Posterior cingulate gyrus (tissue), 11 donors: ENCODE results near the gene SUSD2.

Experiments
- DNase-seq, 10 donors: peaks; one replicate each; pipeline versions ENCODE4 v3.0.0 to v3.0.0-alpha.2; 2020 to 2021; ENCODE audit warnings: mixed read lengths in 3 of 10
- intact Hi-C: fragments of 100-400 bp; cut with DNase I; formaldehyde crosslinking; loops from one replicate; pipeline ENCODE4 v1.15.1; 2023

SUSD2 gene

DNA sequence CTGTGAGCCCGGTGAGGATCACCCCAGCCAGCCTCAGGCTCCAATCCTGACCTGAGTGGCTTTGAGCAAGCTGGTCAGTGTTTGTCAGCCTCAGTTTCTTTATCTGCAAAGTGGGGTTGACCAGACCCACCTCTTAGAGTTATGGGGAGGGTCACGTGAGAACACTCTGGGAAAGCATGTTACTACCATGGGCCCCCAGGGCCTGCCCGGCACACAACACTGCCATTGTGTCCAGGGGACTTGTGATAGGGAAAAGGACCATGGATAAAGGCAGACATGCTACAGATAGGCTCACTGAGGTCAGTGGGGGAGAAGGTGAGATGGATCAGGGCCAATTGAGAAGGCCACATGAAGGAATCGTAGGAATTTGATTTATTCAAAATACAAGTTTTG, 32.1 kb upstream of the SUSD2 start:
- intact Hi-C loops, result no loop called here
- DNase-seq, result no peak

DNA sequence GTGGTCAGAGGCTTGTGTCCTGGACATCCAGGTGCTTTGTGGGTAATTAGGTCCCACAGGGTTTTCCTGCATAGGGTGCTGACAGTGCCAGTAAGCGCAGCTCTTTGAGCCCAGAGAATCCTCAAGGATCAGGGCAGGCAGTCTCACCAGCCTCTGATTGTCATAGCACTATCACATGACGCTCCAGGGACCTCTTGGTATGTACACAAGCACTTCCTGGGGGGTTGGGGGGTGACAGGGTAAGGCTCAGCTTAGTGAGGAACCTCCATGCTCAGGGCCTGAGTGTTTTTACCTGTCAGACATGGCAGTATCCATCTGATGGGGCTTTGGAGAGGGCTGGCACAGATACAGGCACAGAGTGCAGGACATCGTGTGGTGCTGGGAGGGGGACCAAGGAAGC, 27.9 kb upstream of the SUSD2 start:
- intact Hi-C loops, result no loop called here
- DNase-seq, result no peak

DNA sequence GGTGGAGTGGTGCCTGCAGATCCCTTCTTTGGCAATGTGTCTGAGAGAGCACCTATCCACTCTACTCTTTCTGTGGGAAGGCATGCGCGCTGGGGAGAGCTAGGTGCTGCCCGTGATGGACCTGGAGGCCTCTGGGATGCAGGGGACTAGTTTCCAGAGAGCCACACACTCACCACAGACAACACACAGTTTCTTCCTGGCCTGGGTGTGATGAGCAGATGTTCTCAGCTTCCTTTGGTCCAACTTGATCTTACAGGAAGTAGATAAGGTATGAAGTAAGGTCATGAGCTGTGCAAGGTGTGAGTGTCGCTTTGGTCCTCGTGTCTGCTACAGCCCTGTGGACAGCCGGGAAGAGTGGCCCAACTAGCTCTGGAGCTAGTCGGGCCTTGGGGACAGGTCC, 27.3 kb upstream of the SUSD2 start:
- no peak for DNase-seq
- intact Hi-C loops, result no loop called here

GRCh38 chr22:24154826-24155225, 26.5 kb upstream of the SUSD2 start:
- DNase-seq, result no peak
- intact Hi-C loops, result loop anchor here (5.0 kb wide), 1 partner anchor 48 kb away; no protein-coding TSS in a partner anchor

DNA sequence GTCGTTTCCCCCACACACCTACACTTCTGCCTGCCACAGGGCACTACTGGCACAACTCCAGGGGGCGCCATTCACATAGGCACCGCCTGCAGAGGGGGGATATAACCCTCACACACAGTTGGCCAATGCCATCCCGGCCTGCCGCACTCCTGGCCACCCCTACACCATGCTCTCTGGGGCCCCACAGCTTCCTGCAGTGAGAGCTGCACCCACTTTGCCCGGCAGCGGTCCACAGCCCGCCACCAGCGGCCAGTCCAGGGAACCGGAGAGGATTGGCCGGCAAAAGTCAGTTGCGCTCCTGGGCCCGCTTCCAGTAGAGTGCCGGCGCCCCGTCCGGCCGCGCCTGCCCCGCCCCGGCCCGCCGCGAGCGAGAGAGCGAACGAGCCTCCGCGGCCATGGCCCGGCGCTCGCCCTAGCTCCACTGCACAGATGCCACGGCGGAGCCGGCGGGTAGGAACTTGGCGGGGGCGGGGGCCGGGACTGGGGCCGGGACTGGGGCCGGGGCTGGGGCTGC, 25.6 kb upstream of the SUSD2 start:
- peak; percentile 33 to 93 (median 65) for DNase-seq
- intact Hi-C loops, result loop anchor here (5.0 kb wide), 1 partner anchor 48 kb away; no protein-coding TSS in a partner anchor

DNA sequence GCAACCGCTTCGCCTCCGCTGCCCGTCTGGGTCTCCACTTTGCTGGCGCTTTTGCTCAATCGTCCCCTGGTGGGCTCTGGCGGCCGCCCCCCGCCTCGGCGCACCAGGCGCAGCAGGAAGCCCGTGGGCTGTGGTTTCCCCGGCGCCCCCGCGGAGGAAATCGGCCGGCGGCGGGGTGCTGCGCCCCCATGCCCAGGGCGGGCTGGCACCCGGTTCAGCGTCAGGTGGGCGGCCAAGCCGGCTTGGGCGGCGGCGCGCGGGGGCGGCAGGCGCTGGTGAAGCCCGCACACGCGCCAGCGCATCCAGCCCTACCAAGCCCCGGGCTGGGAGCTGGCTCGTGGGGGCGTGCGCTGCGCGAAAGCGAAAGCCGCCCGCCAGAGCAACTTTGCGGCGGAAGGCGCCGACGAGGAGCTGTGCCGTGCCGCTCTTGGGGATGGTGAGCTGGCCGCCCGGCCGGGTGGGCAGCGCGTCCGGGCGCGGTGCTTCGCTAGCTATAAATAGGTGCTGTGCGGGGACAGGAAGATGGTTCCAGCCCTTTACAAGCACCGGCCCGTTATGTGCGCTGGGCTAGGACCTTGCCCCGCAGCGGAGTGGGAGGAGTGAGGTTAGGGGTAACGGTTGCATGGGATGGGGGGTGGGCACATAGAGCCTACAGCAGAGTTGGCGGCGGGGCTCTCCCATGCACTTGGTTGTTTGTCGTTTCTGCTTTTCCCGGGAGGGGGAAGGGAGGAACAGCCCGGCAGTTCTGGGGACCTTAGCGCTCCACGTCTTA, 25.0 kb upstream of the SUSD2 start:
- peak in 2 of 10 donors; percentile 30 to 91 for DNase-seq

DNA sequence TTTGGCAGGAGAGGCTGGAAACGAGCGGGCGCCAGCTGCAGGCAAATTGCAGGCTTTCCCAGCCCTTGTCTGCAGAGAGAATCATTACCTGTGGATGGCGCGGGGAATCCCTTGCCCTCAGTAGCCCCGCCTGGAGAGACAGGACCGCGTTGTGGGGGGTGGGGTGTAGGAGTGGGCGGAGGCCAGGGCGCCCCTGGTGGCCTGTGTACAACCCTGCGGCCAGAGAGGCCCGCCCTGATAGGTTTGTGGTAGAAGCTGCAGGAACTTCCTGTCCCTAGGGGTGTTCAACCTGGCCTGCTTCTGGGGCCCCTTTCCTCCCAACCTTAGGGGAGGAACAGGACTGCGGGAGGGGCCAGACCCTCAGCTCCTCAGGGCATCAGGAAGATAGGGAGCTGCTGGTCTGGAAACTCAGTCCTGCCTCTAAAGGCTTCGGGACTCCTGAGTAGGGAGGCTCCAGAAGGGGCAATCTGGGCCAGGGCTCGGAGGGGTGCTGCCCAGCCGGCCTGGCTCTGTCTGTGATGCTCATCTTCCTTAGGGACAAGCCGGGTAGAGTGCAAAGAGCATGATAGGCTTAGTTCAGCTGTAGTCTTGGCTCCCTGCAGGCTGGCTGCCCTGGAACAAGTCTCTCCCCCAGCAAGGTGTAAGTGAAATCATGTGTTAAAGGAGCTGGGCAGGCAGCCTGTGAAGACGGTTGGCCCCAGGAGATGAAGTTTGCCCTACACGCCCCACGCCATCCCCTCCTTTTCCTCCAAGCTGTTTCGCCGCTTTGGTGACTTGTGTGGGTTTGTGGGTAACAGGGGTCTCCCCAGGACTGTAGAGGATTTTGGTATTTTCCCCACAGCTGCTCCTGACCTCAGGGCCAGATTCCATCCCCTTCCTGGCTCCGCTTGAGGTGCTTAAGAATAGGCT, 24.1 kb upstream of the SUSD2 start:
- intact Hi-C loops, result loop anchor here (5.0 kb wide), 1 partner anchor 50 kb away; no protein-coding TSS in a partner anchor
- peak; percentile 33 to 93 (median 62) for DNase-seq

More for the DNA sequence above, 25.0 kb upstream of the SUSD2 start:
- intact Hi-C loops, result loop anchor here (5.0 kb wide), 1 partner anchor 49 kb away; no protein-coding TSS in a partner anchor

DNA sequence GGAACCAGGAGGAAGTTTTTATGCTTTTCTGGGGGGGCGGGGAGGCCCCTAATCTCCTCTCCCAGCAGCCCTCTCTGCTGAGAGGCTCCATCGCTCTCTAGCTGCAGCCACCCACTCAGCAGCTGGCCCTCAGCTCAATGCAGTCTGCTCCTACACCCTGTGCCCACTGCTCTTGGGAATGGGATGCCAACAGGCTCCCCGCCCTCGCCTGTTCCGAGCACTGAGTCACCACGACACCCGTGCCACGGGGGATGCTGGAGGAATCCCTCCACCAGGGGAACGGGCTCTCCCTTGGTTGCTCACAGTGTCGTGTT, 23.5 kb upstream of the SUSD2 start:
- DNase-seq, result peak; percentile 20 to 97 (median 80)
- intact Hi-C loops, result loop anchor here (5.0 kb wide), 1 partner anchor 50 kb away; no protein-coding TSS in a partner anchor

DNA sequence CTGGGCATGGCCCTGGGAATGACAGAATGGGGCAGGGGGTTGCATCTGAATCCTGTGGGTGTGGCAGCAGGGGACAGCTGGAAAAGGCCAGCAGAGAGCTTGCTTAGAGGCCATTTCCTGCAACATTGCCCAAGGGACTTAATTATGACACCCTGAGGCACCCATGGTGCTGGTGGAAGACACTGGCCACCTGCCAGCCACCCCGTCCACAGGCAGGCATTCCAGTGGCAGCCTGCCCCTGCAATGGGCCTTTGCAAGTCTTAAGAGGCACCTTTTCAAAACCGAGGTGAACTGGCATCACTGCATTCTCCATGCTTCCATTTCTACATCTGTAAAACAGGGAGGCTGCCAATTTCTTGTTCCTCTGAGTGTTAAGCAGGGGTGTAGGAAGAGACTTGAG, 21.6 kb upstream of the SUSD2 start:
- no peak for DNase-seq
- intact Hi-C loops, result loop anchor here (5.0 kb wide), 1 partner anchor 52 kb away; no protein-coding TSS in a partner anchor

GRCh38 chr22:24160546-24160945, 20.7 kb upstream of the SUSD2 start:
- intact Hi-C loops, result no loop called here

DNA sequence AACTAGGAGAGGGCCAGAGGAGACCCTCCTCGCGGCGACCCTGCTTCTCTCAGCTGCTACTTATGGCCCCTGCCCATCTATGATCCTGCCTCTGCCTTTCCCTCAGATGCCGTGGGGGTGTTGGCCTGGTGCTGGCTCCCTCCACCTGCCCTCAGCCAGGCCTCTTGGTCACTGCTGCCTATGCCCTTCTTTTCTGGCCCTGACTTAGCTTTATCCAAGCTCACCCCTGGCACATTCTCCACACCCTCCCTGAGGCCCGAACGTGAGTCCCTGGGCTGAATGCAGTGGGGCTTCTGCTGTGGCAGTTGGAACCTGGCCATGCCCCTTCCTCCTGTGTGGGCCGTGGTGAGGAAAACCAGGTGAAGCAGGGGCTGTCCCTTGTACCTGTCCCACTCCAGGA, 19.8 kb upstream of the SUSD2 start:
- intact Hi-C loops, result no loop called here
- DNase-seq, result no peak

More at GRCh38 chr22:24160546-24160945, 20.7 kb upstream of the SUSD2 start:
- DNase-seq, result no peak

- no peak for DNase-seq
- intact Hi-C loops, result no loop called here
Measured at GRCh38 chr22:24161909-24162308, 19.4 kb upstream of the SUSD2 start.

DNA sequence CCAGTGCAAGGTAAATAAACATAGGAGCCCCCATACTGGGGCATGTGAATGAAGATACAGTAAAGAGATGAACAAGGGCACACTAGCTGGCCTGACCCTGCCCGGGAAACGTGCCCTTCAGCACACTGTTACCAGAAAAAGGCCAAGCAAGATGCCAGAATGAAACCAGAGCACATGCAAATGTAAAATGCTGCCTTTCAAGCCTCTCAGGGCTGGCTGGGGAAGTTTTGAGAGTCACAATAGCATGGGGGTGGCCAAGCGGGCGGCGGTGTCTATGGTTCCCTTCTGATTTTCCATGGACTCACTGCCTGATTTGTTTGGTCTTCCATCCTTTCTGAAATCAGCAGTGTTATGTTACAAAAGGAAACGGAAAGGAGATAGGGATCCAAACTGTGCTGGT, 18.9 kb upstream of the SUSD2 start:
- intact Hi-C loops, result no loop called here

DNA sequence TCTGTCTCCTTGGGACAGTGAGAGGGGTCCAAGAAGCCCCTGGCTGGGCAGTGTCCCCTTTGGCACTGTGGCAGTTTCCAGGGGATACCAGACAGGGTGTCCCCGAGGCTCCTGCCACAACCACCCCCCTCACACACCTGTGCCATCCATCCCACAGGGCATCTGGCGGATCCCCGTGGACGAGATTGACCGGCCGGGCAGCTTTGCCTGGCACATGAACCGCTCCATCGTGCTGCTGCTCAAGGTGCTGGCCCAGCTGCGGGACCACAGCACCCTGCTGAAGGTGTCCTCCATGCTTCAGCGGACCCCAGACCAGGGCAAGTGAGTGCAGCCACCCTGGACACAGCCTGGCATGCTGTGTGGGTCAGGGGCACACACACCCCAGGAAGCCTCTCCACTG, 17.0 kb upstream of the SUSD2 start:
- intact Hi-C loops, result no loop called here
- DNase-seq, result no peak

More for the DNA sequence above, 18.9 kb upstream of the SUSD2 start:
- DNase-seq, result no peak

DNA sequence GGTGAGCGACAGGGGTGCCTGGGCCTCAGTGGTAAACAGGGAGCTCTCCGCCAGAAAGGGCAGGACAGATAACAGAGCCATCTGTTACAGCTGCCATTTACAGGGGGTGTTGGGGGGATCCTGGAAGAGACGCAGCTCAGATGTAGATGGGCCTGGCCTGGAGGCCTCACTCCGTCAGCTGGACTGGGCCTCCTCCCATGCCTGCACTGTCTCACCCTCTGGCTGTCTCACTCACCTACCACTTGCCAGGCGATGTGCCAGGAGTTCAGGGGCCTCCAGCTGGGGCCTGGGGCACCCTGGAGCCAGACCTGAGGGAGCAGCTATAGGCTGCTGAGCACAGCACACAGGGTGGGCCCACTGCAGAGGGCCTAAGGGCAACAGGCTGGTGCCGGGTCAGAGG, 16.3 kb upstream of the SUSD2 start:
- intact Hi-C loops, result no loop called here

DNA sequence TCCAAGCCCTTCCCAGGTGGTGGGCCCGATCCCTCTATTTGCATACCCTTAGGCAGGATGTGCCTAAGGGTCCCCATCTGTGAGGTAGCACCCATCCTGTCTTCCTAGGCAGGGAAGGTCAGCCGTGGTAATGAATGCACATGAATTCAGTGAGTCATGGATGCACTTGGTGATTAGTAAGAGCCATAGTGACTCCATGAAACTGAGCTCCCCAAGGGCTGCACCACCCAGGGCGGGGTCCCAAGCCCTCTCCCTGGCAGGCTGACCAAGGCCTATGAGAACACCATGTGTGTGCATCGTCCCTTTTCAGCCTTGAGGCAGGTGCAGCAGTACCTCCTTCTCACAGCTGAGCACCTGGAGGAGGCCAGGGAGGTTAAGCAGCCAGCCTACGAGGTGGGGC, 15.6 kb upstream of the SUSD2 start:
- intact Hi-C loops, result no loop called here

More for the DNA sequence above, 16.3 kb upstream of the SUSD2 start:
- no peak for DNase-seq

GRCh38 chr22:24166811-24167210, 14.5 kb upstream of the SUSD2 start:
- no peak for DNase-seq
- intact Hi-C loops, result no loop called here

More for the DNA sequence above, 15.6 kb upstream of the SUSD2 start:
- no peak for DNase-seq

DNA sequence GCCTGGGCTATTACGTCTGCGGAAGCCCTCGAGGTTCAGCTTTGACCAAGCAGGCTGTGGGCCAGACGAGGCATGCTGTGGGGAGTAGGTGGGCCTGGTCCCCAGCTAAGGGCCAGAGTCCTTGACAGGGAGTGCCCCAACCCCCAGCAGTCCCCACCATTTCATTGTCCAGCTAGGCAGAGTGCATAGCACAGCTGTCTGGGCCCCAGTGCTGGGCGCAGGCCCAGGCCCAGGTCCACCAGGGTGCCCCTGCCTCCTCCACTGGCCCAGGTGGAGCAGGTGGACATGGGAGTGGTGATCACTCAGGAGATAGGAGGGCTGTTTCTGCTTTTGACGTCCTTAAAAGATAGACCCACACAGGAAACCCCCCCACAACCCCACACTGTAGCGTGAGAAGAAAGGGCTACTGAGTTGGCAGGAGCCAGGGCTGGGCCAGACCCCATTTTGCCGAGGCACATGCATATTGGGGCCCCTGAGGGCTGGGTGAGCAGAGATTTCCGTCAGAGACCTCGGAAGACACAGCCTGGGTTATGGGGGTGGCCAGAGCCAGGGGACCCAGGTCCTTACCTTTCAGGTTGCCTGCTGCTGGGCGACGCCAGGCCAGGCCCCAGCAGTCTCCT, 11.7 kb upstream of the SUSD2 start:
- intact Hi-C loops, result no loop called here
- DNase-seq, result no peak

DNA sequence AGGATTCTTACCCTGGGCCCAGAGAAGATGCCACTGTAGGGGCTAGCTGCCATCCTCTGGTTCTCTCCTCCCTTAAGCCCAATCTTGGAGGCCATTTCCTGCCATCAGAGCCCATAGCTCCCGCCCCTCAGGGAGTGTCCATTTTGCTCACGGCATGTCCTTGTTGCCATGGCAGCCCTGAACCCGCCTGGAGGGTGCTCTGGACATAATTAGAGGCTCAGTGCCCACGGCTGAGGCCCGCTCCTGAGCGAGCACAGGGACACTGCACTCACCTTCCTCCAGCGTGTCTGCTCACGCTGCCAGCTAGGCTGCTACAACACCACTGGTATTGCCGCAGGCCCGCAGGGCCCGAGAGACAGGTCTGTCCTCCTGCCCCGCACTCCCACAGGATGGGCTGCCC, 11.1 kb upstream of the SUSD2 start:
- intact Hi-C loops, result no loop called here
- no peak for DNase-seq

- intact Hi-C loops, result no loop called here
- no peak for DNase-seq
Measured at GRCh38 chr22:24170632-24171031, 10.7 kb upstream of the SUSD2 start.

GRCh38 chr22:24171822-24172221, 9.5 kb upstream of the SUSD2 start:
- DNase-seq, result no peak
- intact Hi-C loops, result no loop called here
